NCI-H2107 treated with DMSO at 0.1 percent for 48 hours (cell line): ENCODE data around the gene ABCC6.
"Not testable (repeated sequence)": the region's sequence is repeated elsewhere in the genome, so short reads cannot be mapped to it uniquely, and the experiment has no call there.

Experiments
- DNase-seq: peaks from one replicate; lab custom pipeline; 2025; ENCODE audit not compliant: unreplicated experiment; lab: John Stamatoyannopoulos, UW

ABCC6 gene

GRCh38 chr16:16222850-16223661, at the start of gene ABCC6:
Gene ABCC6, minus strand, starts transcription at chr16:16223494. Its CDS starts 60 bp downstream, at chr16:16223434.
- not testable (repeated sequence) for DNase-seq

DNA sequence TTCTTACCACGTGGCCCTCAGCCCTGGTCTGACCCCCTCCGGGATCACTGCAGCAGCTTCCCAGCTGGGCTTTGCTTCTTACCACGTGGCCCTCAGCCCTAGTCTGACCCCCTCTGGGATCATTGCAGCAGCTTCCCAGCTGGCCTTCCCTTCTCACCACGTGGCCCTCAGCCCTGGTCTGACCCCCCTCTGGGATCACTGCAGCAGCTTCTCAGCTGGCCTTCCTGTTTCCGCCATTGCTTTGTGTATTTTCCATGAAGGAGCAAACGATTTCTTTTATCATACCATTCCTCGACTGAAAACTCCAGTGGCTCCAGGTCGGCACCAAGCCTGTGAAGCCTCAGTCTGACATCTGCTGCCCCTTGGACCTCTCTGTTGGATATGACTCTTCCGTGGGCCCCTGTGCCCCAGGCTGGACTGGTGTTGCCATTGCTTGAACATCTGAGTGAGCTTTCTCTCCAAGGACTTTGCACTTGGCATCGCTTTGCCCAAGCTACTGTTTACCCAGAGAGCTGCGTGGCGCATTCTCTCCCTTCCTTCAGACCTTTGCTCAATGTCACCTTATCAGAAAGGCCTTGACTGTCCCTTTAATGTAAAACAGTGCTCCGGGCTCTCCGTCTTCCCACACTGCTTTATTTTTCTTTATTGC, 49.4 kb upstream of the ABCC6 start:
- not testable (repeated sequence) for DNase-seq

GRCh38 chr16:16271658-16272057, 48.4 kb upstream of the ABCC6 start:
- not testable (repeated sequence) for DNase-seq

DNA sequence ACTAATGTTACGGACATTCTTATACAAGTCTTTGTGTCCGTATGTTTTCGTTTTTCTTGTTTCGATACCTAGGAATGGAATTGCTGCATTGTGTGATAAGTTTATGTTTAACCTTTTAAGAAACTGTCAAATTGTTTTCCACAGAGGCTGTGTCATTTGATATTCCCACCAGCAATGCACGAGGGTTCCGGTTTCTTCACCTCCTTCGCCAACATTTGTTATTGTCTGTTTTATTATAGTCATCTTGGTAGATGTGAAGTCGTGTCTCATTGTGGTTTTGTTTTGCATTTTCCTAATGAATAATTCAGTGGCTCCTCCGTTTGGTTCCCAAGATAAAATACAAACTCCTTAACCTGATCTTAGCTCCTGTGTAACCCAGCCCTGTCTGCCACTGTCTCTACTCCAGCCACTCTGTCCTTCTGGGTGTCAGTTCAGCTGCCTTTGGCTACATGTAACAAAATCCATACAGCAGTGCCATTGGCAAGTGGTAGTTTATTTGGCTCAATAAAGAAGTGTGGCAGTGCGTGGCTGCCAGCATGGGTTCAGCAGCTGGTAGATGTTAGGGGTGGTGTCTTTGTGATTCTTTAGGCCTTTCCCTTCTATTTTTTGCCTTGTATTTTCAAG, 45.0 kb upstream of the ABCC6 start:
- DNase-seq: not testable (repeated sequence)

- DNase-seq: not testable (repeated sequence)
Observed at GRCh38 chr16:16267708-16268107, 44.4 kb upstream of the ABCC6 start.

DNA sequence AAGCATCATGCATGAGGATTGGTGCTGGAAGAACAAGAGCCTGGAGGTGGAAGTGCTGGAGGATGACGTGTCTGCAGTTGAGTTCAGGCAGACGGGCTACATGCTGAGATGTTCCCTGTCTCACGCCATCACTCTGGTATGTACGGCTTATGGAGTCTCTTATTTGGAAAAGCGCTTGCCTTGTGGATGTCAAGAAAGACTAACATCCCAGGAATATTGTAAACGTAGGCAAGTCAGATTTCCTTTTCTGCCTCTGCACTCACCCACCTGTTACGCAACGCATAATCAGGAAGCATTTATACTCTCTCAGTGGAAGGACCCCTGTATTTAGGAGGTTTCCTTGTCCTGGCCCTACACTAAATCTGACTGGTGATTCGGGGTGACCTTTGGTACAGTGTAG, 41.8 kb upstream of the ABCC6 start:
- not testable (repeated sequence) for DNase-seq

GRCh38 chr16:16263947-16264346, 40.7 kb upstream of the ABCC6 start:
- not testable (repeated sequence) for DNase-seq

- DNase-seq: not testable (repeated sequence)
Observed at GRCh38 chr16:16262954-16263555, 39.8 kb upstream of the ABCC6 start.

GRCh38 chr16:16259971-16260370, 36.7 kb upstream of the ABCC6 start:
- DNase-seq: not testable (repeated sequence)

DNA sequence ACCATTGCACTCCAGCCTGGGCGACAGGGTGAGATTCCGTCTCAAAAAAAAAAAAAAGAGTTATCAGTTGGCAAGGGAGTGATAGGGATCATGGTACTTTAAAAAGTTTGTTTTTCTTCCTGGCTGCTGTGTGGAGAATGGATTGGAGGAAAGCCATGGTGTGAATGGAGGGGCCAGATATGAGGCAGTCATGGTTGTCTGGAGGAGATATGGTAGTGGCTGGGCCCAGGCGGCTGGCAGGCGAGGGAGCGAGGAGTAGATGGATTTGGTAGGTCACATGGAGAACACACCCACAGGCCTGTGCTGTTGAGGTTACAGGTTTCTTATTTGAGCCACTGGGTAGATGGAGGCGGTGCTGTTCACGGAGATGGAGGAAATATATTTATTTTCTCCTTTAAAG, 35.5 kb upstream of the ABCC6 start:
- not testable (repeated sequence) for DNase-seq

GRCh38 chr16:16257301-16257923, 34.1 kb upstream of the ABCC6 start:
- DNase-seq: not testable (repeated sequence)

DNA sequence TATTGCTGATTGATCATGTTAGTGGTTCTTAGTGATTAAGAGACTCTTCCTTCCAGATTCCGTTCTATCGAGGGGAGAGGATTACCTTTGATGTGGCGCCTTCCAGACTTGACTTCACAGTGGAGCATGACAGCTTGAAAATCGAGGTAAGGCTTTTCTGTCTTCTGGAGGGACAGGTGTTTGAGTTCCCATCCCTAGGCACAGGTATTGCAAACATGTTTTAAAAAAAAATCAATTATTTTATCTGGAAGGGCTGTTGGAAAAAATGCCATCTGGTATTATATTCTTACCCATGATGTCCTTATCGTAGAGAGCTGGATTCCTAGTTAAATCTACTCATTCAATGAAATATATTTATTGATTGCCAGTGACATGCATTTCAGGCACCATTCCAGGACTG, 29.1 kb upstream of the ABCC6 start:
- not testable (repeated sequence) for DNase-seq

DNA sequence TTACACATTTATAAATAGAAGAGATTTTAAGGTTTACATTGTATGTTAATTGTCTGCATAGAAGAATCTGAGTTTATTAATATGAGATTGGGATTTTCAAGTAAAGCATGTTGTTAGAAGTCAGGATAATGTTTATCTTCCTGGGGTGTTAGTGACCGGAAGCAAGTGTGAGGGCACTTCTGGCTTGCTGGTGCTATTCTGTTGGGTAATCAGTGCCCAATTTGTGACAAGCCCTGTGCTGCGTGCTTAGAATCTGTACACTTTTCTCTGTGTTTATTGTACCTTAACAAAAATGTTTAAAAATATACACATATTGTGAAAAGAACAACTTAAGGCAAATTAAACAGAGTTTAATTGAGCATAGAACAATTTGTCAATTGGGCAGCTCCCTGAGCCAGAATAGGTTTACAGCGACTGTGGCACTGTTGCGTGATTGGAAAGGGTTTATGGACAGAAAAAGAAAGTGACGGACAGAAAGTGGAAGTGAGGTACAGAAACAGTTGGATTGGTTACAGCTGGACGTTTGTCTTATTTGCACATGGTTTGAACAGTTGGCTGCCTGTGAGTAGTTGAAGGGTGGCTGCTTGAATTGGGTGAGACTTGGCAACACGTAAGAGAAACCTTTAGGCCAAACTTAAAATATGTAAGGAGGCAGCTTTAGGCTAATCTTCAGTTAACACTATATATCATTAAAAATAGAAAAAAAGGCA, 26.5 kb upstream of the ABCC6 start:
- DNase-seq: not testable (repeated sequence)

DNA sequence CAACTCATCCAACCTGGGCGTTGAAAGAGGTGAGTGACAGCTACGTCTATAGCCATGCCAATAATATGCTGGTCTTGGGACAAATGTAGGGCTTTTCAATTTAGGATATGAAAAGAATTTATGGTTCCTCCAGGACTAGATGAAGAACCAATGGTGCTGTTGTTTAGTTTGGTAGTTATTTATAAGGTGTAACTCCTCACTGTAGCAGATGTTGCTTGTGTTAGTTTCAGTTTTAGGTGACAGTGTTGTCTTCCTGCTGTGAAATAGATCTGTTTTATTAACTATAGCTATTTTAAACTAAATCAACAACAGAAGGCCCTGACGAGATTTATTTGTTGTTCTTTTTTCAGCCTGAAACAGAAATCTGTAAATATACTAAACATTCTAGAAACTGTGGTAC, 24.1 kb upstream of the ABCC6 start:
- DNase-seq: not testable (repeated sequence)

DNA sequence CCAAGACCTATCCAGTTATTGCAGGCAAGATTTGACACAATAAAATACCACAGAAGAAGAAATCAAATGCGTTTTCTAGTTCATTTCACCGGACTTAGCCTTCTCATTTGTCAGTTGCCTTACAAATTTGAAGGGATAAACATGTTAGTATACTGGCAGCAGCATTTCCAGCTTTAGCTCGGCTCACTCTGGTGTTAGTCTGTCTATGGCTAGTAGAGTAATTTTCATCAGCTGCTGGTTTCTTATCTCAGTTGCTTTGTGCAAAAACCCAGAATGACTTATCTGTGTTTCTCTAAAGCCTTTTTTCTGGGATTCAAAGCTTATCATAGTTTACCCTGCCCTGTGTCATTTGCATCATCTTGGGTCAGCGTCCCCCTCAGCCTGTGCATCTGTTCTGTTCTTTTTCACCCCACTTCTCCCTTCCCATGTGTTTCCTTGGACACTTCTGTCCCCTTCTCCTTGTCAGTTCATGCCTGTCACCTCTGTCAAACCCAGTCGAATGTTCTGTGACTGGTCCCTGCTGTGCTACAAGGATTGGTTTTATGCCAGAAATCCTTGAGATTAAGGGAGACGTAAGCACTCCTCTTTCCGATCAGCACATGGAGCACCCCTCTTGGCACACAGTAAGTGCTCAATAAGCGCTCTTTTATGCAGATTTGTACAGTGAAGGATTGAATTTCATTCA, 23.4 kb upstream of the ABCC6 start:
- not testable (repeated sequence) for DNase-seq

GRCh38 chr16:16243886-16244285, 20.6 kb upstream of the ABCC6 start:
- DNase-seq: not testable (repeated sequence)

DNA sequence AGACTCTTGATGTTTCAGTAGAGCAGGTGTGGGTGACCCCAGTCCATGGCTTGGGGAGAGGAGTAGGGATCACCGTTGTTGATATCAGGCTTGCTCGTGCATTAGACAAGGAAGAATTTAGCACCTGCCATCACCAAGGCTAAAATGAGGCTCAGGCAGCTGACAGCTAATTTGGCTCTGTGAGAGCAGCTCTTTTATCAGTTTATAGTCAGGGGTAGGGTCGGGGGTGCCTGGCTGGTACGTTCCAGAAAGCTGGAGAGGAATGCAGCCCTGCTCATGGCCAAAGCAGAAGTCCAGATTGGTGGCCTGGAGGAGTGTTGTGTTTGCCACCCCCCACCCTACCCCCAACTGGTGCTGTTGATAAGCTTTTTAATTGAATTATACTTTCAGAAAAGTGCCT, 17.4 kb upstream of the ABCC6 start:
- not testable (repeated sequence) for DNase-seq

DNA sequence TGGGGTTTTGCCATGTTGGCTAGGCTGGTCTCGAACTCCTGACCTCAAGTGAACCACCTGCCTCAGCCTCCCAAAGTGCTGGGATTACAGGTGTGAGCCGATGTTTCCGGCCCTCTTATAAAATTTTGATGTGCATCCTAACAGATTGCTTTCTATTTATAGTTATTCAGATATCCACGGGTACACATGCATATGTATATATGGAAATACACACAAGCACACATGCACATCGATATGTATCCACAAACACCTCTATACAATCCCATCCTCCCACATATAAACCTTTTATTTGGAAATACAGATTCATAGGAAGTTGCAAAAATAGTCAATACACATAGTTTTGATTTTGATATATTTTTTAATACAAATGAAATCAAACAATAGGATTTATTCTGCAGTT, 14.4 kb upstream of the ABCC6 start:
- not testable (repeated sequence) for DNase-seq

DNA sequence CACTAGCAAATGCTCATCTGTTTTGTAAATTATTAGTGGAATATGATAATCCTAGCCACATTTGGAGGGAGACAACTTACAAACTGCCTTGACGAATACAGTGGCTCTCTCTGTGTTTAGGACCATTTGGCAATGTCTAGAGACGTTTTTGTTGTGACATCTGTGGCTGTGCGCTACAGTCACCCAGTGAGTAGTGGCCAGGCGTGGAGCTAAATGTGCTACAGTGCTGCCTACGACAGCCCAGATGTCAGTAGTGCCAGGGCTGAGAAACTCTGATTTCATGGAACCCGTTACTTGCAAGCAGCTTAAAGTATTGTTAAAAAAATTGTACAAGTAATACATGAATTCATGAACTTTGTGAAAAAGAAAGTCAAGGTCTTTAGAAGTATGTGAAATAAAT, 13.8 kb upstream of the ABCC6 start:
- not testable (repeated sequence) for DNase-seq

GRCh38 chr16:16232692-16233061, 9.4 kb upstream of the ABCC6 start:
- not testable (repeated sequence) for DNase-seq
